GM12878 (cell line): Measurements from ENCODE around the gene PROM1. TPM values are rescaled to one million over a fixed set of nuclear protein-coding genes. Genes with fewer than 3 reads are reported as not detected.

Experiments used
- ATAC-seq: fragments of 200-7000 bp; cut with Tn5 transposase; 3 replicates; pipeline ENCODE4 v1.9.1; 2020; ENCODE audit warnings: mild to moderate bottlenecking, moderate library complexity
- BruUV-seq: library from RNA; stranded (reverse); fragments of 400-500 nt; replicated peaks from 2 replicates; lab custom pipeline; 2021; lab: Mats Ljungman, UMichigan
- CTCF ChIA-PET: fragments of 300-600 bp; sonication (Branson Sonifier 250); formaldehyde crosslinking; extraction: SDS; loops from one replicate; lab custom pipeline; 2021; ENCODE audit warnings: inconsistent platforms; lab: Yijun Ruan, JAX
- POLR2A ChIA-PET: fragments of 350-600 bp; formaldehyde crosslinking; extraction: SDS; loops from one replicate; lab custom pipeline; 2021; ENCODE audit warnings: inconsistent platforms; lab: Charles Lee
- RAD21 ChIA-PET: fragments of 300-600 bp; sonication (Branson Sonifier 250); formaldehyde crosslinking; loops from one replicate; lab custom pipeline; 2023; ENCODE audit warnings: antibody characterized with exemption; ENCODE audit not compliant: unreplicated experiment; lab: Charles Lee
- SMC1A ChIA-PET: fragments of 300-600 bp; sonication (Branson Sonifier 250); formaldehyde crosslinking; loops from one replicate; lab custom pipeline; 2023; ENCODE audit not compliant: unreplicated experiment, uncharacterized antibody; lab: Charles Lee
- DNase-seq: peaks from one replicate; pipeline ENCODE4 v3.0.0-alpha.2; 2011; ENCODE audit warnings: low read depth, low spot score
- FAIRE-seq: peaks from 3 replicates; lab custom pipeline; 2011; peaks lifted over from hg19 to GRCh38; lab: Jason Lieb, UNC
- H2AFZ ChIP-seq: 2 replicates; pipeline ENCODE4 v1.6.0; 2011; ENCODE audit warnings: low read depth, low read length, control low read depth; ENCODE audit not compliant: control insufficient read depth
- H3K27ac ChIP-seq: 2 replicates; pipeline ENCODE4 v1.5.1; 2011; ENCODE audit warnings: control low read depth; ENCODE audit not compliant: control insufficient read depth, insufficient read depth
- H3K27me3 ChIP-seq, 2 experiments: replicated peaks in 1 of 2; 2 replicates each; pipeline versions ENCODE4 v1.6.0 to v1.6.1; 2011; ENCODE audit warnings: low read length in 1 of 2; ENCODE audit not compliant: control insufficient read depth in 2 of 2, insufficient read depth in 2 of 2
- H3K36me3 ChIP-seq, 2 experiments: 2 replicates each; pipeline ENCODE4 v1.5.1; 2011; ENCODE audit warnings: low read length in 1 of 2; ENCODE audit not compliant: control insufficient read depth in 2 of 2, insufficient read depth in 2 of 2
- H3K4me1 ChIP-seq: 2 replicates; pipeline ENCODE4 v1.6.1; 2011; ENCODE audit warnings: mild to moderate bottlenecking, low read length, moderate library complexity, mixed read lengths; ENCODE audit not compliant: control insufficient read depth, insufficient read depth
- H3K4me2 ChIP-seq: 2 replicates; pipeline ENCODE4 v1.6.0; 2011; ENCODE audit warnings: control low read depth; ENCODE audit not compliant: control insufficient read depth, insufficient read depth
- H3K4me3 ChIP-seq: fragments of 200-600 bp; sonication (generic); 2 replicates; pipeline ENCODE4 v1.5.1; 2016
- H3K79me2 ChIP-seq: 2 replicates; pipeline ENCODE4 v1.6.0; 2011; ENCODE audit warnings: low read length; ENCODE audit not compliant: control insufficient read depth, insufficient read depth
- H3K9ac ChIP-seq: 2 replicates; pipeline ENCODE4 v1.8.0; 2011; ENCODE audit warnings: low read length, control low read depth, mixed read lengths; ENCODE audit not compliant: control insufficient read depth, insufficient read depth
- H3K9me3 ChIP-seq: replicated peaks from 3 replicates; pipeline ENCODE4 v1.5.1; 2011; ENCODE audit warnings: mild to moderate bottlenecking, low read length; ENCODE audit not compliant: control insufficient read depth, insufficient read depth
- H4K20me1 ChIP-seq: 2 replicates; pipeline ENCODE4 v1.6.0; 2011; ENCODE audit not compliant: control insufficient read depth, insufficient read depth
- EP300 ChIP-seq, 2 experiments: fragments of 150-350 bp in 1 of 2; IDR thresholded peaks; 2 replicates each; pipeline ENCODE4 v1.6.1; 2011 to 2012; ENCODE audit warnings: low read depth in 2 of 2, low read length in 2 of 2, borderline replicate concordance in 1 of 2, improper control_type of control experiment in 1 of 2, inconsistent platforms in 1 of 2; ENCODE audit not compliant: control insufficient read depth in 1 of 2
- LARP7 ChIP-seq: fragments of 450-650 bp; IDR thresholded peaks from 2 replicates; pipeline ENCODE4 v1.6.1; 2017; ENCODE audit warnings: mild to moderate bottlenecking
- NR2C1 ChIP-seq: fragments of 450-650 bp; IDR thresholded peaks from 2 replicates; pipeline ENCODE4 v1.6.1; 2017; ENCODE audit warnings: antibody characterized with exemption, mild to moderate bottlenecking, moderate library complexity
- WGBS: methylation state at CpG from one replicate; pipeline ENCODE4 v1.1.6; 2016; ENCODE audit warnings: low lambda C conversion rate; ENCODE audit not compliant: insufficient replicate concordance, insufficient coverage; ENCODE audit errors: missing lambda C conversion rate; 5-methylcytosine and 5-hydroxymethylcytosine counted together
- in situ Hi-C: fragments of 300-500 bp; cut with MboI; formaldehyde crosslinking; loops from 9 replicates; pipeline ENCODE4 v1.14.3; 2018; ENCODE audit warnings: mixed read lengths
- intact Hi-C: fragments of 100-400 bp; cut with micrococcal nuclease; formaldehyde crosslinking; loops from one replicate; pipeline ENCODE4 v1.14.2; 2022; ENCODE audit not compliant: unreplicated experiment
- polyA plus RNA-seq, 11 experiments: library from polyadenylated mRNA; depleted of rRNA in 4 of 11; unstranded in 6 of 11; stranded (reverse) in 5 of 11; fragments of >200 nt; fragmentation: Nextera tagmentation in 4 of 11; fragmentation: Illumina TruSeq in 1 of 11; extraction: Ambion mirVana in 4 of 11; extraction: Trizol in 1 of 11; gene quantifications; 1 replicate in 1 of 11; 2 replicates in 10 of 11; pipeline versions ENCODE4 v1.2.1 to v1.2.3, GENCODE V29; 2011 to 2016; ENCODE audit warnings: inconsistent platforms in 2 of 11, missing spikeins in 2 of 11, low read depth in 1 of 11
- total RNA-seq, 4 experiments: library from RNA; depleted of rRNA in 3 of 4; stranded (reverse); fragments of >200 nt in 3 of 4; fragmentation: Illumina TruSeq in 1 of 4; extraction: Trizol in 1 of 4; gene quantifications; 2 replicates each; pipeline versions ENCODE4 v1.2.1 to v1.2.3, GENCODE V29; 2013 to 2021
- TF ChIP-seq, protein P1 (sequence below): fragments of 450-650 bp; IDR thresholded peaks from 2 replicates; pipeline ENCODE4 v1.6.1; 2017; ENCODE audit warnings: mild to moderate bottlenecking, low read depth, inconsistent platforms; ENCODE audit not compliant: poor library complexity, severe bottlenecking

PROM1 gene
- total and polyA plus RNA-seq, 10 of the 15 experiments (the other 5 are each of a cell fraction or from before 2014, with no cell fraction given) = 0.08 to 0.31 (median 0.18) TPM; not detected in 7

- no peaks in the 10 kb centered on the region for H4K20me1 ChIP-seq
- intact Hi-C loops = no loop called here
- RAD21 ChIA-PET = no interaction called here
- 0% methylated on average over 1 of the region's 1 CpG for WGBS
- no TSS peak for BruUV-seq
- H3K27me3 ChIP-seq = no peaks in the 10 kb centered on the region; a peak in 2 of 4 replicates
- CTCF ChIA-PET = no interaction called here
- FAIRE-seq = no peak
- no peak for ATAC-seq
- H3K4me1 ChIP-seq = no peaks in the 10 kb centered on the region
- H2AFZ ChIP-seq = no peak overlapping the region
- H3K27ac ChIP-seq = no peak overlapping the region
- no peak for DNase-seq
- SMC1A ChIA-PET = no interaction called here
- in situ Hi-C loops = no loop called here
- H3K4me2 ChIP-seq = no peak overlapping the region
- POLR2A ChIA-PET = no interaction called here
- no peaks in the 10 kb centered on the region for H3K79me2 ChIP-seq
- no peak overlapping the region for H3K9ac ChIP-seq
- no peaks in the 10 kb centered on the region for H3K36me3 ChIP-seq
- H3K4me3 ChIP-seq = no peak overlapping the region
- TF ChIP-seq, protein P1, sequence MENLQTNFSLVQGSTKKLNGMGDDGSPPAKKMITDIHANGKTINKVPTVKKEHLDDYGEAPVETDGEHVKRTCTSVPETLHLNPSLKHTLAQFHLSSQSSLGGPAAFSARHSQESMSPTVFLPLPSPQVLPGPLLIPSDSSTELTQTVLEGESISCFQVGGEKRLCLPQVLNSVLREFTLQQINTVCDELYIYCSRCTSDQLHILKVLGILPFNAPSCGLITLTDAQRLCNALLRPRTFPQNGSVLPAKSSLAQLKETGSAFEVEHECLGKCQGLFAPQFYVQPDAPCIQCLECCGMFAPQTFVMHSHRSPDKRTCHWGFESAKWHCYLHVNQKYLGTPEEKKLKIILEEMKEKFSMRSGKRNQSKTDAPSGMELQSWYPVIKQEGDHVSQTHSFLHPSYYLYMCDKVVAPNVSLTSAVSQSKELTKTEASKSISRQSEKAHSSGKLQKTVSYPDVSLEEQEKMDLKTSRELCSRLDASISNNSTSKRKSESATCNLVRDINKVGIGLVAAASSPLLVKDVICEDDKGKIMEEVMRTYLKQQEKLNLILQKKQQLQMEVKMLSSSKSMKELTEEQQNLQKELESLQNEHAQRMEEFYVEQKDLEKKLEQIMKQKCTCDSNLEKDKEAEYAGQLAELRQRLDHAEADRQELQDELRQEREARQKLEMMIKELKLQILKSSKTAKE = no peak
- TF ChIP-seq EP300 (IDR thresholded peaks at IDR 0.05; ENCODE audit: borderline replicate concordance in 1 of 2, control insufficient read depth in 1 of 2, low read depth in 2 of 2, low read length in 2 of 2) (no peak), NR2C1 (no peak), LARP7 (no peak)
- no peaks in the 10 kb centered on the region for H3K9me3 ChIP-seq
Measured at GRCh38 chr4:16050669-16051068, 33.2 kb downstream of the PROM1 start.
